Suprapubic skin (tissue), 4 donors: ENCODE results near the gene LTO1. TPM values are rescaled to one million over a fixed set of nuclear protein-coding genes. Genes with fewer than 3 reads are reported as not detected.
A peak's percentile ranks its signal among the peaks of the same experiment; 100 is the strongest.

Experiments used
- DNase-seq, 2 donors: peaks; one replicate each; pipeline ENCODE4 v3.0.0-alpha.2; 2019; ENCODE audit warnings: low spot score in 2 of 2
- H3K27ac ChIP-seq: fragments of 200-600 bp; sonication (generic); one replicate; pipeline ENCODE4 v1.5.1; 2019
- H3K27me3 ChIP-seq: fragments of 200-600 bp; sonication (generic); one replicate; pipeline ENCODE4 v1.5.1; 2019
- H3K36me3 ChIP-seq: fragments of 200-600 bp; sonication (generic); one replicate; pipeline ENCODE4 v1.5.1; 2019
- H3K4me1 ChIP-seq: fragments of 200-600 bp; sonication (generic); one replicate; pipeline ENCODE4 v1.5.1; 2019
- H3K4me3 ChIP-seq: fragments of 200-600 bp; sonication (generic); one replicate; pipeline ENCODE4 v1.5.1; 2019; ENCODE audit warnings: mild to moderate bottlenecking
- H3K9me3 ChIP-seq: fragments of 200-600 bp; sonication (generic); one replicate; pipeline ENCODE4 v1.5.1; 2019
- EP300 ChIP-seq: sonication (generic); formaldehyde crosslinking; IDR thresholded peaks from one replicate; pipeline ENCODE4 v1.6.1; 2017; ENCODE audit warnings: antibody characterized with exemption
- POLR2A ChIP-seq, 2 donors: fragments of 450-650 bp; IDR thresholded peaks; one replicate each; pipeline ENCODE4 v1.6.1; 2017; ENCODE audit warnings: antibody characterized with exemption in 2 of 2, mild to moderate bottlenecking in 2 of 2, moderate library complexity in 2 of 2
- POLR2AphosphoS5 ChIP-seq, 3 donors: sonication (generic); formaldehyde crosslinking; IDR thresholded peaks; one replicate each; pipeline ENCODE4 v1.6.1; 2017; ENCODE audit warnings: antibody characterized with exemption in 3 of 3
- WGBS: methylation state at CpG from one replicate; pipeline ENCODE4 v1.1.5; 2018; 5-methylcytosine and 5-hydroxymethylcytosine counted together
- total RNA-seq, 4 donors: library from RNA; depleted of rRNA; stranded (reverse); fragments of >200 nt; gene quantifications; one replicate each; pipeline ENCODE4 v1.1.0, GENCODE V29; 2016
- TF ChIP-seq, protein P1 (sequence below), 2 donors: fragments of 200-600 bp in 1 of 2; fragments of 450-650 bp in 1 of 2; sonication (generic) in 1 of 2; IDR thresholded peaks; one replicate each; pipeline ENCODE4 v1.5.1; 2016 to 2019; ENCODE audit warnings: antibody characterized with exemption in 2 of 2, mild to moderate bottlenecking in 1 of 2, moderate library complexity in 1 of 2

LTO1 gene
- total RNA-seq, 4 donors from 2014 or later, result 20.6 to 41.4 (median 22.7) TPM

DNA sequence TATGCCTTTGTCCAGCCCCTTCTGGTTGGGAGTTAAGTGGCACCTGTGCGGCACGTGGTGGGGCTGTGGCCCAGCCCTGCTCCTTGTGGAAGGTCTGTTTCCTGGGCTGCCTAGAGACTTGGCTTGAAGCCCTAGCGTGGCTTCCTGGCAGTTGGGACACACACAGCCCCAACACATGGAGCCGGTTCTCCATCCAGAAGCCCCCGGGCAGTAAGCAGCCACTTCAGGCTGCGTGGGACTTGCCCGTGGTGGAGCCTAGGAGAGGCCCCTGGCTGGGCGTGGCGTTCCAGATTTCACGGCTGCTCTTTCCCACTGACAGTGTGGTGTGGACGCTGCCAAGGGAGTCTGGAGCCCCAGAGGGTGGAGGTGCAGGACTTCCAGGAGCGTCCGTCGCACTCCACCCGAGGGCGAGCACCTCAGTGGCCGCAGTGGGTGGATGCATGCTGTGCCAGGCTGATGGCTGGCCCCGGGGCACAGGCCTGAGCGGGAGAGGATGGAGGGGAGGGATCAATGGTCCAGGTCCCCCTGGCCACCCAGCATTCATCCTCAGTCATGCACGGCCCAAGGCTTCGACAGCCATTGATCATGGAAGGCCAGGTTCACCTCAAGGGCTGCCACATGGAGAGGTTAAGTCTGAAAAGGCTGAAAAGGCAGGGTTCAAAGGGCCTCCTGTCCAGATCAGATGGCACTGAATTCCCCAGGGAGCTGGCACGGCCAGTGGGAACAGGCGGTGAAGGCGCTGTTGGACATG is 24.9 kb downstream of the LTO1 start:
- no peak for DNase-seq
- no peak for TF ChIP-seq POLR2AphosphoS5 (IDR thresholded peaks at IDR 0.05)
- TF ChIP-seq POLR2A (IDR thresholded peaks at IDR 0.05), result no peak
- TF ChIP-seq, protein P1, sequence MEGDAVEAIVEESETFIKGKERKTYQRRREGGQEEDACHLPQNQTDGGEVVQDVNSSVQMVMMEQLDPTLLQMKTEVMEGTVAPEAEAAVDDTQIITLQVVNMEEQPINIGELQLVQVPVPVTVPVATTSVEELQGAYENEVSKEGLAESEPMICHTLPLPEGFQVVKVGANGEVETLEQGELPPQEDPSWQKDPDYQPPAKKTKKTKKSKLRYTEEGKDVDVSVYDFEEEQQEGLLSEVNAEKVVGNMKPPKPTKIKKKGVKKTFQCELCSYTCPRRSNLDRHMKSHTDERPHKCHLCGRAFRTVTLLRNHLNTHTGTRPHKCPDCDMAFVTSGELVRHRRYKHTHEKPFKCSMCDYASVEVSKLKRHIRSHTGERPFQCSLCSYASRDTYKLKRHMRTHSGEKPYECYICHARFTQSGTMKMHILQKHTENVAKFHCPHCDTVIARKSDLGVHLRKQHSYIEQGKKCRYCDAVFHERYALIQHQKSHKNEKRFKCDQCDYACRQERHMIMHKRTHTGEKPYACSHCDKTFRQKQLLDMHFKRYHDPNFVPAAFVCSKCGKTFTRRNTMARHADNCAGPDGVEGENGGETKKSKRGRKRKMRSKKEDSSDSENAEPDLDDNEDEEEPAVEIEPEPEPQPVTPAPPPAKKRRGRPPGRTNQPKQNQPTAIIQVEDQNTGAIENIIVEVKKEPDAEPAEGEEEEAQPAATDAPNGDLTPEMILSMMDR (IDR thresholded peaks at IDR 0.05), result no peak
- TF ChIP-seq EP300, result no peak
- Histone ChIP-seq H3K36me3 (peaks cover 68% of the 10 kb centered on the region), H3K27ac (no peak overlapping the region), H3K4me3 (no peak overlapping the region), H3K9me3 (no peaks in the 10 kb centered on the region), H3K4me1 (peaks cover 7% of the 10 kb centered on the region), H3K27me3 (no peaks in the 10 kb centered on the region)
- WGBS, result 59% methylated on average over 22 of the region's 24 CpGs

DNA sequence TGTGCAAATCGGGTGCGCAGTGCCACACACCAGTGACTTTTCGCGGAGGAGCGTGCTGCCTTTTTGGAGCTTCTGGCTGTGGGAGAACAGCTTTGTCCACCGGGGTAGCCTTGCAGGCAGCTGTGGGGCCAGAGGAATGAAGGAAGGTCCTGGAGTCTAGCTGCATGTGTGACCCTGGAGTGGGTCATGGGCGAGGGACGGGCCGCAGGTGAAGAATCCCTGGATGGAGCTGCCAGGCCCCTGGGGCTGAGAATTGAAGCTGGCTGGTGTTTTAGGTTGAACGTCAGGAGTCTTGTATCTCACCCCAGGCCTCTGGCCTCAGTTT is 25.6 kb downstream of the LTO1 start:
- no peak overlapping the region for H3K4me3 ChIP-seq
- H3K36me3 ChIP-seq, result peaks cover 71% of the 10 kb centered on the region
- H3K9me3 ChIP-seq, result no peaks in the 10 kb centered on the region
- TF ChIP-seq POLR2AphosphoS5 (IDR thresholded peaks at IDR 0.05), result no peak
- no peak for TF ChIP-seq EP300
- no peak for TF ChIP-seq POLR2A (IDR thresholded peaks at IDR 0.05)
- TF ChIP-seq, protein P1 (IDR thresholded peaks at IDR 0.05), result no peak
- H3K27me3 ChIP-seq, result no peaks in the 10 kb centered on the region
- WGBS, result 100% methylated on average over 2 of the region's 10 CpGs
- no peak for DNase-seq
- H3K4me1 ChIP-seq, result peaks cover 14% of the 10 kb centered on the region
- H3K27ac ChIP-seq, result no peak overlapping the region

DNA sequence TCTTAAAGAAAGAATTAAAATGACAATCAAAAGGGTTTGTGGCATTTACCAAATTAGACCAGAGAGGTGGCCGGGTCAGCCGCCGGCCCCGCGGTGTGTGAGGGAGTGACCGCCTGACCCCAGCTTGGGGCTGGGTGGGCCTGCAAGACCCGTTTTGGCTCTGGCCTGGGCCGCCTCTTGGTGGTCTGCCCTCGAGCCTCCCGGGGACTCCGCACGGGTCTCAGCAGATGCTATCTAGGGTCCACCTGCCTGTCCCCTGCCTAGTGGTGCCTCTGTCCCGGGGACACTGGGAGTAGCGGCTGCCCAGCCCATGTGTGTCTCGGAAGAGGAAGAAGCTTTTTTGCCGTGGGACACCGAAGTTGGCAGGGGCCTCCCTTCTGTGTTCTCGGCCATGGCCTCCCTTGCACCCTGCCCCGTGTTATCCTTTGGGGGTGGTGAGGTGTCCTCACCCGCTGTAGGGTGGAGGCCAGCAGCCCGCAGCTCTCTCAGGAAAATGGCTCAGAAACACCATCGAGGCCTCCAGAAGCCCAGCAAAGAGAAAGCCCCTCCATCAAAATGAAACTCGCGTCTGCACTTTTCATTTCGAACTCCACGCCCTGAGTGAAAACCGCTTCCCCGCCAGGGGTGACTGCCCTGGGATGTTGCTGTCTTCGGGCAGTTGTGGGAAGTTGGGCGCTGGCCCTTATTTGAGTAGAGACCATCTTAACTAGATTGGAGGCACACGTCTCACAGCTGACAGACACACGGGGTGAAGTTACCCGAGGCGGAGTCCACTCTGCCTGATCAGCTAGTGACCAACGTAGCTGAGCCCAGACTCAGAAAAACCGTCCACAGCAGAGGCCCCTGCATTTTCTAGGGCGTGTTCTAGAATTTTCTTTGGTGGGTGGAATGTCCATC is 26.2 kb downstream of the LTO1 start:
- Histone ChIP-seq H3K27me3 (no peaks in the 10 kb centered on the region), H3K36me3 (peaks cover 71% of the 10 kb centered on the region), H3K9me3 (no peaks in the 10 kb centered on the region), H3K27ac (no peak overlapping the region), H3K4me1 (peaks cover 20% of the 10 kb centered on the region), H3K4me3 (no peak overlapping the region)
- 87% methylated on average over 32 of the region's 37 CpGs for WGBS
- peak in 1 of 2 donors; percentile 52 for DNase-seq
- no peak for TF ChIP-seq EP300
- TF ChIP-seq, protein P1 (IDR thresholded peaks at IDR 0.05), result no peak
- TF ChIP-seq POLR2A (IDR thresholded peaks at IDR 0.05), result no peak
- TF ChIP-seq POLR2AphosphoS5 (IDR thresholded peaks at IDR 0.05), result no peak

DNA sequence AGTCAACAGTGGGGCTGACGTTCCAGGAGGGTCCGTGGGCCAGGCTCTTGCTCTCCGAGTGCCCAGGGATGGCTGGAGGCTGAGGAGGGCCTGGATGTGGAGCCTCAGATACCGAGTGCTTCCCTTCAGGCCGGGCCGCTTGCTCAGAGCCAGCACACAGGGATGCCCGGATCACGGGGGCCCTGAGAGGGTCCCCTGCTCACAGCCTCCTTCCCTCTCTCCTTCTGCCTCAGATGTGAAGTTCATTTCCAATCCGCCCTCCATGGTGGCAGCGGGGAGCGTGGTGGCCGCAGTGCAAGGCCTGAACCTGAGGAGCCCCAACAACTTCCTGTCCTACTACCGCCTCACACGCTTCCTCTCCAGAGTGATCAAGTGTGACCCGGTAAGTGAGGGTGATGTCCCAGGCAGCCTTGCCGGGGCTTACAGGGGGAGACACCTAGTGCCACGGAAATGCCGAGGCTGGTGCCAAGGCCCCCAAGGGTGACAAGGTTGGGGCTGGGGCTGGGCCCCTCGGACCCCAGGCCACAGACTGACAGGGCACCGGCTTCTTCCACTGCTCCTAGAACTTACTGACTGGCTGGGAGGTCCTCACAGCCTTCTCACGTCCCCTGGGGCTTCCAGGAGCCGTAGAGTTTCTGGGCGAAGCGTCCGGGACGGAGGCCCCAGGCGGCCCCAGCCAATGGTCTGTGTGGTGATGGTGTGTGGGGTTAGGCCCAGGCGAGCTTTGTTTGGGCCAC is 27.2 kb downstream of the LTO1 start:
- Histone ChIP-seq H3K27ac (no peak overlapping the region), H3K9me3 (no peaks in the 10 kb centered on the region), H3K27me3 (no peaks in the 10 kb centered on the region), H3K36me3 (peaks cover 61% of the 10 kb centered on the region), H3K4me1 (peaks cover 30% of the 10 kb centered on the region), H3K4me3 (no peak overlapping the region)
- 81% methylated on average over 24 of the region's 28 CpGs for WGBS
- peak in 1 of 2 donors; percentile 54 for DNase-seq
- TF ChIP-seq, protein P1 (IDR thresholded peaks at IDR 0.05), result no peak

DNA sequence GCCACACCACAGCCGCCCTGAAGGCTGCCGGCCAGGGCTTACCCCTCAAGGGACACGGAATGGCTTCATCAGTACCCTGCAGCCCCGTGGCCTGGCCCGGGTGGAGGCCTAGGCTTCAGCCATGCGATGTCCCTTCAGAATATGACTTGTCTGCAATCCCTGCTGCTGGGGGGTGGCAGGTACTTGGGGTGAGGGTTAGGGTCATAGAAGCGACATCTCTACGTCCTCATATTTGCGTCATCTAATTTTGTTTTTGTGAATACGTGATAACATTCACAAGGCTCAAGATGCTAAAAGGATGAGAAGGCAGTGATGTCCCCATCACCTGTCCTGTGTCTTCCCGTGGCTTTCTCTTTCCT is 27.8 kb downstream of the LTO1 start:
- Histone ChIP-seq H3K9me3 (no peaks in the 10 kb centered on the region), H3K4me1 (peaks cover 32% of the 10 kb centered on the region), H3K4me3 (no peak overlapping the region), H3K27me3 (no peaks in the 10 kb centered on the region), H3K27ac (no peak overlapping the region), H3K36me3 (peaks cover 56% of the 10 kb centered on the region)
- peak in 1 of 2 donors; percentile 48 for DNase-seq
- WGBS, result 84% methylated on average over 11 of the region's 11 CpGs
- TF ChIP-seq, protein P1 (IDR thresholded peaks at IDR 0.05), result no peak
- TF ChIP-seq POLR2AphosphoS5 (IDR thresholded peaks at IDR 0.05), result no peak
- no peak for TF ChIP-seq POLR2A (IDR thresholded peaks at IDR 0.05)
